Vagina (tissue), 2 donors: ENCODE data around the gene RASGRP3.

Source experiments
- POLR2A ChIP-seq, 2 donors: fragments of 450-650 bp; IDR thresholded peaks; one replicate each; pipeline ENCODE4 v1.6.1; 2017; ENCODE audit warnings: antibody characterized with exemption in 2 of 2, mild to moderate bottlenecking in 2 of 2, moderate library complexity in 2 of 2
- POLR2AphosphoS5 ChIP-seq, 2 donors: sonication (generic); formaldehyde crosslinking; IDR thresholded peaks; one replicate each; pipeline ENCODE4 v1.9.0; 2017; ENCODE audit warnings: antibody characterized with exemption in 2 of 2, mild to moderate bottlenecking in 2 of 2, low read depth in 1 of 2; ENCODE audit not compliant: insufficient read depth in 1 of 2
- TF ChIP-seq, protein P1 (sequence below), 3 experiments: fragments of 450-650 bp in 2 of 3; fragments of 200-600 bp in 1 of 3; sonication (generic) in 1 of 3; IDR thresholded peaks; one replicate each; pipeline ENCODE4 v1.5.1; 2017 to 2019; ENCODE audit warnings: antibody characterized with exemption in 3 of 3, mild to moderate bottlenecking in 2 of 3, moderate library complexity in 2 of 3

- no peak for TF ChIP-seq POLR2A (IDR thresholded peaks at IDR 0.05)
- TF ChIP-seq POLR2AphosphoS5 (IDR thresholded peaks at IDR 0.05; ENCODE audit: insufficient read depth in 1 of 2, low read depth in 1 of 2), result no peak
- TF ChIP-seq, protein P1, sequence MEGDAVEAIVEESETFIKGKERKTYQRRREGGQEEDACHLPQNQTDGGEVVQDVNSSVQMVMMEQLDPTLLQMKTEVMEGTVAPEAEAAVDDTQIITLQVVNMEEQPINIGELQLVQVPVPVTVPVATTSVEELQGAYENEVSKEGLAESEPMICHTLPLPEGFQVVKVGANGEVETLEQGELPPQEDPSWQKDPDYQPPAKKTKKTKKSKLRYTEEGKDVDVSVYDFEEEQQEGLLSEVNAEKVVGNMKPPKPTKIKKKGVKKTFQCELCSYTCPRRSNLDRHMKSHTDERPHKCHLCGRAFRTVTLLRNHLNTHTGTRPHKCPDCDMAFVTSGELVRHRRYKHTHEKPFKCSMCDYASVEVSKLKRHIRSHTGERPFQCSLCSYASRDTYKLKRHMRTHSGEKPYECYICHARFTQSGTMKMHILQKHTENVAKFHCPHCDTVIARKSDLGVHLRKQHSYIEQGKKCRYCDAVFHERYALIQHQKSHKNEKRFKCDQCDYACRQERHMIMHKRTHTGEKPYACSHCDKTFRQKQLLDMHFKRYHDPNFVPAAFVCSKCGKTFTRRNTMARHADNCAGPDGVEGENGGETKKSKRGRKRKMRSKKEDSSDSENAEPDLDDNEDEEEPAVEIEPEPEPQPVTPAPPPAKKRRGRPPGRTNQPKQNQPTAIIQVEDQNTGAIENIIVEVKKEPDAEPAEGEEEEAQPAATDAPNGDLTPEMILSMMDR (IDR thresholded peaks at IDR 0.05), result no peak
Measured at GRCh38 chr2:33561872-33562271, 85.4 kb downstream of the RASGRP3 start.
